Sigmoid colon (tissue), 4 donors: ENCODE results near the gene CBLB.

Experiments used
- POLR2A ChIP-seq, 2 donors: fragments of 450-650 bp; IDR thresholded peaks; one replicate each; pipeline ENCODE4 v1.6.1; 2016; ENCODE audit warnings: antibody characterized with exemption in 2 of 2, mild to moderate bottlenecking in 2 of 2, moderate library complexity in 2 of 2
- POLR2AphosphoS5 ChIP-seq, 4 donors: sonication (generic); formaldehyde crosslinking; IDR thresholded peaks; one replicate each; pipeline ENCODE4 v1.6.1; 2017; ENCODE audit warnings: antibody characterized with exemption in 4 of 4
- TF ChIP-seq, protein P1 (sequence below), 4 experiments: fragments of 450-650 bp in 3 of 4; fragments of 200-600 bp in 1 of 4; IDR thresholded peaks; one replicate each; pipeline ENCODE4 v1.5.1; 2016 to 2019; ENCODE audit warnings: antibody characterized with exemption in 4 of 4, mild to moderate bottlenecking in 3 of 4, moderate library complexity in 2 of 4

DNA sequence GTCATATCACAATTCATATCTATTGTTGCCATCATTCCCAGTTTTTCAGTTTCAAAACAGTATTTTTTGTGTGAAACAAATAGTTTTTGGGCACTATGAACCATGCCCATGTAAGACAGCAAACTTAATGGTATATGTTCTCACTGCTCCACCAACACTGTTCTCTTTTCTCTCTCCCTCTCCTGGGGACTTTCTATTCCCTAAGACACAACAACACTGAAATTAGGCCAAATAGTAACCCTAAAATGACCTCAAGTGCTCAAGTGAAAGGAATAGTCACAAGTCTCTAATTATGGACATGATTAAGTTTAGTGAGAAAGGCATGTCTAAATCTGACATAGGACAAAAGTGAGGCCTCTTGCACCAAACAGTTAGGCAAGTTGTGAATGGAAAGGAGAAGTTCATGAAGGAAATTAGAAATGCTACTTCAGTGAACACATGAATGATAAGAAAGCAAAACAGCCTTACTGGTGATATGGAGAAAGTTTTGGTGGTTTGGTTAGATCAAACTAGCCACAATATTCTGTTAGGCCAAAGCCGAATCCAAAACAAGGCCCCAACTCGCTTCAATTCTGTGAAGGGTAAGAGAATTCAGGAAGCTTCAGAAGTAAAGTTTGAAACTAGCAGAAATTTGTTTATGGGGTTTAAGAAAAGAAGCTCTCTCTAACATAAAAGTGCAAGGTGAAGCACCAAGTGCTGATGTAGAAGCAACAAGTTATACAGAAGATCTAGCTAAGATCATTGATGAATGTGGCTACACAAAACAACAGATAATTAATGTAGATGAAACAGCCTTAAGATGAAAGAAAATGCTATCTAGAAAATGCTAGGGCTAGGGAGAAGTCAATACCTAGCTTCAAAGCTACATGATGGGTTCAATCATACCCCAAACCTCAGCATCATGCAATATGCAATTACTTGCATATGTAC is 104.2 kb downstream of the CBLB start:
- TF ChIP-seq, protein P1, sequence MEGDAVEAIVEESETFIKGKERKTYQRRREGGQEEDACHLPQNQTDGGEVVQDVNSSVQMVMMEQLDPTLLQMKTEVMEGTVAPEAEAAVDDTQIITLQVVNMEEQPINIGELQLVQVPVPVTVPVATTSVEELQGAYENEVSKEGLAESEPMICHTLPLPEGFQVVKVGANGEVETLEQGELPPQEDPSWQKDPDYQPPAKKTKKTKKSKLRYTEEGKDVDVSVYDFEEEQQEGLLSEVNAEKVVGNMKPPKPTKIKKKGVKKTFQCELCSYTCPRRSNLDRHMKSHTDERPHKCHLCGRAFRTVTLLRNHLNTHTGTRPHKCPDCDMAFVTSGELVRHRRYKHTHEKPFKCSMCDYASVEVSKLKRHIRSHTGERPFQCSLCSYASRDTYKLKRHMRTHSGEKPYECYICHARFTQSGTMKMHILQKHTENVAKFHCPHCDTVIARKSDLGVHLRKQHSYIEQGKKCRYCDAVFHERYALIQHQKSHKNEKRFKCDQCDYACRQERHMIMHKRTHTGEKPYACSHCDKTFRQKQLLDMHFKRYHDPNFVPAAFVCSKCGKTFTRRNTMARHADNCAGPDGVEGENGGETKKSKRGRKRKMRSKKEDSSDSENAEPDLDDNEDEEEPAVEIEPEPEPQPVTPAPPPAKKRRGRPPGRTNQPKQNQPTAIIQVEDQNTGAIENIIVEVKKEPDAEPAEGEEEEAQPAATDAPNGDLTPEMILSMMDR (IDR thresholded peaks at IDR 0.05) = no peak
- TF ChIP-seq POLR2AphosphoS5 (IDR thresholded peaks at IDR 0.05) (no peak), POLR2A (IDR thresholded peaks at IDR 0.05) (no peak)
